Uterus (tissue), 2 donors: Measurements from ENCODE around the gene CTNND2.

Source experiments
- POLR2A ChIP-seq, 2 donors: fragments of 450-650 bp; IDR thresholded peaks; one replicate each; pipeline ENCODE4 v1.6.1; 2016; ENCODE audit warnings: antibody characterized with exemption in 2 of 2, mild to moderate bottlenecking in 1 of 2, moderate library complexity in 1 of 2
- TF ChIP-seq, protein P1 (sequence below), 4 experiments: fragments of 200-600 bp in 2 of 4; fragments of 450-650 bp in 2 of 4; sonication (generic) in 2 of 4; IDR thresholded peaks; one replicate each; pipeline ENCODE4 v1.5.1; 2016 to 2019; ENCODE audit warnings: antibody characterized with exemption in 4 of 4, mild to moderate bottlenecking in 2 of 4, moderate library complexity in 1 of 4

DNA sequence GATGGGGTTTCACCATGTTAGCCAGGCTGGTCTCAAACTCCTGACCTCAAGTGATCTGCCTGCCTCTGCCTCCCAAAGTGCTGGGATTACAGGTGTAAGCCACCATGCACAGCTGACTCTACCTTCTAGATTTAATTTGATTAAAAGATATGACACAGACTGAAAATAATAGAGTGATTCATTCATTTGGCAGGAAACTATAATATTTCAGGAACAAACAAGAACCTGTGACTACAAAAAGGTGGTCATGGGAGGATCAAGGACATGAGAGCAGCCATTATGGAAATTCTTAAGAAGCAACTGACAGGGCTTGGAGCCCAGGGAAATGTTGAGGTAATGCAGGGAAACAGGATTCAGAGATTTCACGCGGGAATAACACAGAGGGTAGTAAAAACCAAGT is 877.7 kb downstream of the CTNND2 start:
- TF ChIP-seq, protein P1, sequence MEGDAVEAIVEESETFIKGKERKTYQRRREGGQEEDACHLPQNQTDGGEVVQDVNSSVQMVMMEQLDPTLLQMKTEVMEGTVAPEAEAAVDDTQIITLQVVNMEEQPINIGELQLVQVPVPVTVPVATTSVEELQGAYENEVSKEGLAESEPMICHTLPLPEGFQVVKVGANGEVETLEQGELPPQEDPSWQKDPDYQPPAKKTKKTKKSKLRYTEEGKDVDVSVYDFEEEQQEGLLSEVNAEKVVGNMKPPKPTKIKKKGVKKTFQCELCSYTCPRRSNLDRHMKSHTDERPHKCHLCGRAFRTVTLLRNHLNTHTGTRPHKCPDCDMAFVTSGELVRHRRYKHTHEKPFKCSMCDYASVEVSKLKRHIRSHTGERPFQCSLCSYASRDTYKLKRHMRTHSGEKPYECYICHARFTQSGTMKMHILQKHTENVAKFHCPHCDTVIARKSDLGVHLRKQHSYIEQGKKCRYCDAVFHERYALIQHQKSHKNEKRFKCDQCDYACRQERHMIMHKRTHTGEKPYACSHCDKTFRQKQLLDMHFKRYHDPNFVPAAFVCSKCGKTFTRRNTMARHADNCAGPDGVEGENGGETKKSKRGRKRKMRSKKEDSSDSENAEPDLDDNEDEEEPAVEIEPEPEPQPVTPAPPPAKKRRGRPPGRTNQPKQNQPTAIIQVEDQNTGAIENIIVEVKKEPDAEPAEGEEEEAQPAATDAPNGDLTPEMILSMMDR (IDR thresholded peaks at IDR 0.05) = no peak
- no peak for TF ChIP-seq POLR2A (IDR thresholded peaks at IDR 0.05)
